ENCODE measurements around the gene GORASP1.
A peak's percentile ranks its signal among the peaks of the same experiment; 100 is the strongest.

Gene GORASP1

GRCh38 chr3:39101022-39101689 is 6.3 kb downstream of the GORASP1 start:
- DNase-seq: no peak

GRCh38 chr3:39100500-39100886 is 6.9 kb downstream of the GORASP1 start:
- DNase-seq: no peak

GRCh38 chr3:39099738-39100499 is 7.5 kb downstream of the GORASP1 start:
- no peak for DNase-seq

DNA sequence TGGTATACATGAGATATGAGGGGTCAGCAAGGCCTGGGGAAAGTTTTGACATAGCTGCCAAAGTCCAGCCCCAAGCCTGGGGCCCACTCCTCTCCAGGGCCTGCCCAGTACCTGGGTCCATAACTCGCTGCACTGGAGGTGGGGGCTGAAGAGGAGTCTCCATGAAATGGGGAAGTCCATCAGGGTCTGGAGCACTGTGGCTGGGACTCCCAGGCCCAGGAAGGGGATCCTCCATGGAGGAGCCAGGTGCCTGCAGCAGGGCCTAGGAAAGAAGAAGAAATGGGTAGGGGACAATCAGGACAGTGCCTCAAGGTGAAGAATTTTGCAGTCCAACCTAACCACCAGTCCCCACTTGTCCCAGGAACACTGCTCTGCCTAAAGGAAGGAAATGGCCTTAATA is 8.2 kb downstream of the GORASP1 start:
- DNase-seq: no peak

- DNase-seq: no peak
Observed at GRCh38 chr3:39098473-39099000, 8.9 kb downstream of the GORASP1 start.

- DNase-seq: no peak
Observed at GRCh38 chr3:39097716-39098472, 9.5 kb downstream of the GORASP1 start.

DNA sequence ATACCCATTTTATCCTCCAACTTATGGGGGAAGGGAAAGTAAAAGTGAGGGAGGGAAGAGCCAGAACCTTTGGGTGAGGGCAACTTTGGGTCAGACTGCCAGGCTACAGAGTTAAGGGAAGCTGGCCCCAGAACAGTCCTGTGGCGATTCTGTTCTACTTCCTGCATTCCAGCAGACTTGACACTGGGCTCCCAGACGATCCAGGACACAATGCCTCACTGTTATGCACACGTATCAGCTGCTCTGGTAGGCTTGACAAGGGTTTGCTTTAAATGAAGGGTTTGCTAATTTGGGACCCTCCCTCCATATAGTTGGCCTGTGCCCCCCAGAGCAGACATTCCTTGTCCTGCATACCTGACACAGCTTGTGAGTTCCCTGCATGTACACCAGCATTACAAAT is 10.7 kb downstream of the GORASP1 start:
- DNase-seq: no peak

DNA sequence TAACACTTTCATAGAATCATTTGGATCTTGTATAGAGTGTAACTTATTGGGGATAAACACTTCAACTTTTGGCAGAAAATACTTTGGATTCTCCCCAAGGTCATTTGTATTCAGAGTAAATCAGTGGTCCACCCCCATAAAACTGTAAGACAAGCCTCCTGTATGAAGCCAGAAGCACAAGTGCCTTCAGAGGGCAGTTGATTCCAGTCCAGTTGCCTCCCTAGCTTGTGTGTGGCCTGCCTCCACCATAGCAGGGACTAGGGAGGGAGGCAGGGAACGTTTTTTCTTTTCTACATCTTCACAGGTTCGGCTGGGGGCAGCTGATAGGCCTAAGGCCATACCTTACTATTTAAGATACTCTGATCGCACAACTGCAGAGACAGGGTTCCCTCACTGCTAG is 11.6 kb downstream of the GORASP1 start:
- no peak for DNase-seq

DNA sequence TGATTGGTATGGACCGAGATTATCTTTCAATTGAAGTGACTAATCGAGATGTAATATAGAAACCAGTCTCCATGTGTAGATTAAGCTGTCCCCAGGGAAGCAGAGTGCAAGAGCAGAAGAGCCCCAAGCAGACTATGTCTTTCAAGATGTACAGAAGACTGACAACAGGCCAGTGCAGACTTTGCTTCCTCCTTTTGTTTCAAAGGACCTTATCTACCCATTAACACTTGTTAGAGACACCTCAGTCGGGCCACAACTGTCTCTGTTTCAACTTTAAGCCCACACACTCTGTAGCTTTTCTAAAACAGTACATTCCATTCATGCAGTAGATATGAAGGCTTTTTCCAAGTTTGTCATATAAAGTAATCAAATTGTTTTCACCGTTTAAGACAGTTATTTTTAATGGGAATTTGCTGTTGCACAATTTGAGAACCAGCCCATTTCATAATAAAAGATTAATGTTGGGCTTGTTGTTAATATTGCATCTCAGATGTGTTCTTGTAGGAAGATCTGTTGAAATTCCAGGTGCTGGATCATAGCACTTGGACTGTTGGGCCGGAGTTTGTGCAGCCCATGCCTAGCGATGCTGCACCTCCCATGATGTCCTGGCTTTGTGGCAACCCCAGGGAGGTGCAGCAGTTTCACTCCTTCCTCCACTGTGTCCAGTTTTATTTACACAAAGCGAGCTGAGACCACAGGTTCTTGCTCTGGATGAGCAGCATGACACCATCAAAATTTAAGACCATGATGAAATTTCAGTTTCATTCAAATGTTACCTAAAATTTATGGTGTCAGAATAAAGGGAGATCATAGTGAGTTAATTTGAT is 12.4 kb downstream of the GORASP1 start:
- DNase-seq: no peak

GRCh38 chr3:39090922-39091321 is 16.5 kb downstream of the GORASP1 start:
- DNase-seq: no peak

DNA sequence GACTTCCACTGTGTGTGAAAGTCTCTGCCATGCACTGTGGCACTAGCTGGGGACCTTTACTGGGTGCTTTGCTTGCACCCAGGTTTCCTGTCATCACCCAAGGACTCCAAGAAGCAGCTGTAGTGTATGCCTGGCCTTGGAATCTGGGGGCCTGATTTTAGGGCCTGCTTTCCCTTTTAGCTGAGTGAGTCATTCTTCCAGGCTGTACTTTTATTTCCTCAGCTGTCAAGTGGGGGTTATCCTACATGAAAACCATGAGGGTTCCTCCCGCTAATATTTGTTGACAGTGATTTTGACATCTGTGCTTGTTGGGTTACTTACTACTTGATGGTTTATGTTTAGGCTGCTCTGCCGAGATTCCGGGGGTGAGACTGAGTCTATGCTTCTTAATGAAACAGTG is 18.5 kb downstream of the GORASP1 start:
- DNase-seq: no peak

GRCh38 chr3:39088456-39088855 is 19.0 kb downstream of the GORASP1 start:
- no peak for DNase-seq

- DNase-seq: no peak
Observed at GRCh38 chr3:39086144-39086543, 21.3 kb downstream of the GORASP1 start.

GRCh38 chr3:39082666-39083313 is 24.6 kb downstream of the GORASP1 start:
- no peak for DNase-seq

DNA sequence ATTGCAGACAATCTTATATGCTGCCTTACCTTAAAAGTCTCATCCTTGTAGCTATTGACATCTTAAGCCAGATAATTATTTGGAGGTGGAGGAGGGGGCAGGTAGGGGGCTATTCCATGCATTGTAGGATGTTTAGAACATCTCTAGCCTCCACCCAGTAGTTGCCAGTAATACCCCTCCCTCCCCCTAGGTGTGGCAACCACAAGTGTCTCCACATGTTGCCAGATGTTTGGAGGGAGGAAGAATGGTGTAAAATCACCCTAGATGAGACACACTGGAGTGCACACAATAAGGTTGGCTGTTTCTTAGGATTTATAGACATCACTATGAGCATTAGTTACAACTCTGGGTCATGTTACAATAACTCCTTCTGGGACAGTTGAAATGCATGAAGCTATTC is 27.4 kb downstream of the GORASP1 start:
- DNase-seq: no peak

- DNase-seq: no peak
Observed at GRCh38 chr3:39079530-39079929, 27.9 kb downstream of the GORASP1 start.

GRCh38 chr3:39075910-39076309 is 31.5 kb downstream of the GORASP1 start:
- DNase-seq: no peak

- DNase-seq: peak; percentile 1
Observed at GRCh38 chr3:39068556-39068955, 38.9 kb downstream of the GORASP1 start.

GRCh38 chr3:39067286-39067685 is 40.1 kb downstream of the GORASP1 start:
- no peak for DNase-seq

DNA sequence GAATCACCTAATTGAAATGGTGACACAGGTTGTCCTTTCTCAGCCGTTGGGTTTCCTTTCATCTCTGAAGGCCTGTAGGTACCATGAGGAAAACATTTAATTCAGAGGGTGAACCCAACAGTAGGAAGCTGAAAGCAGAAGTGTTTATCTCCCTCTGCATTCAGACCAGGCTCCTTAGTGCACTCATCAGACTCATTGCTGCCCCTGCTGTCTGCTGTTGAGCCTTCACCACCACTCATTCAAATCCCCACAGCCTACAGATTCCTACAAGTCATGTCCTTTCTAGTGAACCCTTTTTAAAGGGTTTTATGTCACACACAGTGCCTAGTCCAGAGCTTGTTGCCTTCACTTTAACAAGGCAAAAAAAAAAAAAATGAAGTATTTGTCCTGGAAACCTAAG is 42.2 kb downstream of the GORASP1 start:
- DNase-seq: peak; percentile 35

GRCh38 chr3:39064646-39065045 is 42.8 kb downstream of the GORASP1 start:
- no peak for DNase-seq

GRCh38 chr3:39063143-39063542 is 44.3 kb downstream of the GORASP1 start:
- DNase-seq: no peak
